Measurements from ENCODE around the gene SSMEM1. TPM values are rescaled to one million over a fixed set of nuclear protein-coding genes. Genes with fewer than 3 reads are reported as not detected.

SSMEM1 gene
- total RNA-seq, 2 experiments from 2014 or later = not detected

DNA sequence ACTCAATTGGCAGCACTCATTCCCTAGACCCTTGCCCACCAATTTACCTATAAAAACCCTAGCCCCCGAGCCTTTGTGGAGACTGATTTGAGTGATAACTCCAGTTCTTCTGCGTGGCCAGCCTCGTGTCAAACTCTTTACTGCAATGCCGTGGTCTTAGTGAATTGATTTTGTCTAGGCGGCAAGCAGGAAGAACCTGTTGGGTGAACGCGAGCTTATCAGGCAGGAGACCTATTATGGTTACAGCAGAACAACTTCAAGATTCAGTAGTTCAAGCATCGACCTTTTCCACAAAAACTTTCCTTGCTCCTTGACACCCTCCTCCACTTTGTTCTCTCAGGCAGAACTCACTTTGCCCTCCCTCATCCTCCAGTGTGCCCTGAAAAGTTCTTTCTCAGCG lies 12.2 kb downstream of the SSMEM1 start:
- Histone ChIP-seq H3K9me3 (ENCODE audit: low read length) (no peaks in the 10 kb centered on the region), H3K79me2 (ENCODE audit: insufficient read depth, low read depth, low read length) (no peaks in the 10 kb centered on the region), H3K9me2 (ENCODE audit: insufficient read depth, low read length) (no peaks in the 10 kb centered on the region), H3K4me1 (ENCODE audit: insufficient read depth, low read length, poor library complexity, severe bottlenecking) (no peaks in the 10 kb centered on the region), H2AFZ (ENCODE audit: low read length) (no peak overlapping the region), H3K4me2 (ENCODE audit: low read length) (no peak overlapping the region), H3K4me3 (ENCODE audit: low read depth, low read length, poor library complexity, severe bottlenecking) (no peak overlapping the region), H3K36me3 (ENCODE audit: insufficient read depth, low read length) (no peaks in the 10 kb centered on the region), H4K20me1 (ENCODE audit: insufficient read depth, low read length) (no peaks in the 10 kb centered on the region), H3K27ac (ENCODE audit: low read depth, low read length, poor library complexity, severe bottlenecking) (no peak overlapping the region)
- ChIA-PET CTCF (ENCODE audit: unreplicated experiment) (no interaction called here), POLR2A (interaction anchor here (0.9 to 2.1 kb wide), 2 partner anchors 15 to 646 kb away, joined by 3 to 6 read pairs; partner anchors contain the start of gene TMEM209)
- no TSS peak for BruUV-seq (replicated peaks)
- TF ChIP-seq CTCF (conservative IDR thresholded peaks at IDR 0.05; ENCODE audit: low read length) (no peak), EZH2phosphoT487 (IDR thresholded peaks at IDR 0.05; ENCODE audit: borderline replicate concordance, low read depth, low read length) (no peak)
- intact Hi-C loops (cut with micrococcal nuclease; ENCODE audit: unreplicated experiment) = no loop called here
- no peak for DNase-seq (ENCODE audit: low spot score)

GRCh38 chr7:130221746-130222145 lies 14.1 kb downstream of the SSMEM1 start:
- Histone ChIP-seq H3K4me3 (ENCODE audit: low read depth, low read length, poor library complexity, severe bottlenecking) (no peak overlapping the region), H4K20me1 (ENCODE audit: insufficient read depth, low read length) (no peaks in the 10 kb centered on the region), H3K27ac (ENCODE audit: low read depth, low read length, poor library complexity, severe bottlenecking) (no peak overlapping the region), H3K79me2 (ENCODE audit: insufficient read depth, low read depth, low read length) (no peaks in the 10 kb centered on the region), H3K36me3 (ENCODE audit: insufficient read depth, low read length) (no peaks in the 10 kb centered on the region), H3K9me3 (ENCODE audit: low read length) (no peaks in the 10 kb centered on the region), H3K4me1 (ENCODE audit: insufficient read depth, low read length, poor library complexity, severe bottlenecking) (no peaks in the 10 kb centered on the region), H3K4me2 (ENCODE audit: low read length) (no peak overlapping the region), H3K9me2 (ENCODE audit: insufficient read depth, low read length) (no peaks in the 10 kb centered on the region), H2AFZ (ENCODE audit: low read length) (no peak overlapping the region)
- POLR2A ChIA-PET = interaction anchor here (0.6 to 0.7 kb wide), 2 partner anchors 53 to 204 kb away, joined by 3 read pairs; no protein-coding TSS in a partner anchor
- intact Hi-C loops (cut with micrococcal nuclease; ENCODE audit: unreplicated experiment) = no loop called here
- CTCF ChIA-PET (ENCODE audit: unreplicated experiment) = no interaction called here
- BruUV-seq (replicated peaks) = no TSS peak
- TF ChIP-seq CTCF (conservative IDR thresholded peaks at IDR 0.05; ENCODE audit: low read length) (no peak), EZH2phosphoT487 (IDR thresholded peaks at IDR 0.05; ENCODE audit: borderline replicate concordance, low read depth, low read length) (no peak)
- no peak for DNase-seq (ENCODE audit: low spot score)

DNA sequence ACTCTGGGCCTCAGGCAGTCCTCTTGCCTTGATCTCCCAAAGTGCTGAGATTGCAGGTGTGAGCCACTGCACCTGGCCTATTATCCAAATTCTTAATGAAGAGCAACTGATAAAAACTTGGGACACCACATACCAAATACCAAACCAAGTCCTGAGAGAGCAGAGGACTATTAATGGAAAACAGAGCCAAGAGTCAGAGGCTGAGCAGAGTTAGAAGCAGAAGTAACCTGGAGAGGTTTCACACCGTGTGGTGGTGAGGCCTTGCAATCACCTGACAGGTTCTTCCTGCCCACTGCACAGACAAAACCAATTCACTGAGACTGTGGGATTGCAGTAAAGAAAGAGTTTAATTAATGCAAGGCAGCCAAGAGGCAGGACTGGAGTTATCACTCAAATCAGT lies 16.0 kb downstream of the SSMEM1 start:
- Histone ChIP-seq H3K79me2 (ENCODE audit: insufficient read depth, low read depth, low read length) (no peaks in the 10 kb centered on the region), H3K9me2 (ENCODE audit: insufficient read depth, low read length) (no peaks in the 10 kb centered on the region), H3K27ac (ENCODE audit: low read depth, low read length, poor library complexity, severe bottlenecking) (no peak overlapping the region), H3K9me3 (ENCODE audit: low read length) (no peaks in the 10 kb centered on the region), H3K4me3 (ENCODE audit: low read depth, low read length, poor library complexity, severe bottlenecking) (no peak overlapping the region), H3K4me2 (ENCODE audit: low read length) (no peak overlapping the region), H3K4me1 (ENCODE audit: insufficient read depth, low read length, poor library complexity, severe bottlenecking) (no peaks in the 10 kb centered on the region), H2AFZ (ENCODE audit: low read length) (no peak overlapping the region), H3K36me3 (ENCODE audit: insufficient read depth, low read length) (no peaks in the 10 kb centered on the region), H4K20me1 (ENCODE audit: insufficient read depth, low read length) (no peaks in the 10 kb centered on the region)
- DNase-seq (ENCODE audit: low spot score) = no peak
- TF ChIP-seq CTCF (conservative IDR thresholded peaks at IDR 0.05; ENCODE audit: low read length) = no peak
- no peak for TF ChIP-seq EZH2phosphoT487 (IDR thresholded peaks at IDR 0.05; ENCODE audit: borderline replicate concordance, low read depth, low read length)
- no TSS peak for BruUV-seq (replicated peaks)
- POLR2A ChIA-PET = no interaction called here
- CTCF ChIA-PET (ENCODE audit: unreplicated experiment) = no interaction called here
- intact Hi-C loops (cut with micrococcal nuclease; ENCODE audit: unreplicated experiment) = no loop called here
